Vagina (tissue), 2 donors: ENCODE results near the gene ZEB2. TPM values are rescaled to one million over a fixed set of nuclear protein-coding genes. Genes with fewer than 3 reads are reported as not detected.
"Not testable (repeated sequence)": the region's sequence is repeated elsewhere in the genome, so short reads cannot be mapped to it uniquely, and the experiment has no call there.

Source experiments
- DNase-seq, 2 donors: peaks; one replicate each; pipeline ENCODE4 v3.0.0-alpha.2; 2017; ENCODE audit errors: extremely low spot score in 2 of 2
- H3K27ac ChIP-seq: fragments of 200-600 bp; sonication (generic); one replicate; pipeline ENCODE4 v1.5.1; 2019
- H3K27me3 ChIP-seq: fragments of 200-600 bp; sonication (generic); one replicate; pipeline ENCODE4 v1.5.1; 2019
- H3K36me3 ChIP-seq, 2 donors: fragments of 200-600 bp; sonication (generic); one replicate each; pipeline ENCODE4 v1.5.1; 2017 to 2019
- H3K4me1 ChIP-seq: fragments of 200-600 bp; sonication (generic); one replicate; pipeline ENCODE4 v1.5.1; 2019
- H3K4me3 ChIP-seq, 2 donors: fragments of 200-600 bp; sonication (generic); 1 replicate in 1 of 2; 2 replicates in 1 of 2; pipeline ENCODE4 v1.5.1; 2016 to 2019
- H3K9me3 ChIP-seq: fragments of 200-600 bp; sonication (generic); one replicate; pipeline ENCODE4 v1.5.1; 2019
- CTCF ChIP-seq, 3 experiments: fragments of 450-650 bp in 2 of 3; fragments of 200-600 bp in 1 of 3; sonication (generic) in 1 of 3; IDR thresholded peaks; one replicate each; pipeline ENCODE4 v1.5.1; 2017 to 2019; ENCODE audit warnings: antibody characterized with exemption in 3 of 3, mild to moderate bottlenecking in 2 of 3, moderate library complexity in 2 of 3
- POLR2A ChIP-seq, 2 donors: fragments of 450-650 bp; IDR thresholded peaks; one replicate each; pipeline ENCODE4 v1.6.1; 2017; ENCODE audit warnings: antibody characterized with exemption in 2 of 2, mild to moderate bottlenecking in 2 of 2, moderate library complexity in 2 of 2
- POLR2AphosphoS5 ChIP-seq, 2 donors: sonication (generic); formaldehyde crosslinking; IDR thresholded peaks; one replicate each; pipeline ENCODE4 v1.9.0; 2017; ENCODE audit warnings: antibody characterized with exemption in 2 of 2, mild to moderate bottlenecking in 2 of 2, low read depth in 1 of 2; ENCODE audit not compliant: insufficient read depth in 1 of 2
- intact Hi-C: fragments of 100-400 bp; cut with DNase I; formaldehyde crosslinking; loops from one replicate; pipeline ENCODE4 v1.15.1; 2023
- total RNA-seq: library from RNA; depleted of rRNA; stranded (reverse); fragments of >200 nt; gene quantifications from one replicate; pipeline ENCODE4 v1.2.3, GENCODE V29; 2016

The ZEB2 gene
- total RNA-seq, 1 donor from 2014 or later, result 63.6 TPM

- DNase-seq, result no peak
- TF ChIP-seq POLR2AphosphoS5 (IDR thresholded peaks at IDR 0.05; ENCODE audit: insufficient read depth in 1 of 2, low read depth in 1 of 2) (no peak), POLR2A (IDR thresholded peaks at IDR 0.05) (no peak), CTCF (IDR thresholded peaks at IDR 0.05) (no peak)
Measured at GRCh38 chr2:144370937-144371584, 148.9 kb downstream of the ZEB2 start.

GRCh38 chr2:144369416-144369815 is 150.5 kb downstream of the ZEB2 start:
- Histone ChIP-seq H3K4me3 (no peak overlapping the region), H3K27ac (no peak overlapping the region), H3K4me1 (peaks cover 10% of the 10 kb centered on the region), H3K36me3 (no peaks in the 10 kb centered on the region), H3K9me3 (no peaks in the 10 kb centered on the region), H3K27me3 (no peaks in the 10 kb centered on the region)
- TF ChIP-seq CTCF (IDR thresholded peaks at IDR 0.05) (no peak), POLR2A (IDR thresholded peaks at IDR 0.05) (no peak), POLR2AphosphoS5 (IDR thresholded peaks at IDR 0.05; ENCODE audit: insufficient read depth in 1 of 2, low read depth in 1 of 2) (no peak)
- intact Hi-C loops, result no loop called here
- DNase-seq, result no peak

More at GRCh38 chr2:144370937-144371584, 148.9 kb downstream of the ZEB2 start:
- Histone ChIP-seq H3K36me3 (no peaks in the 10 kb centered on the region), H3K27ac (no peak overlapping the region), H3K9me3 (no peaks in the 10 kb centered on the region), H3K4me1 (peaks cover 10% of the 10 kb centered on the region), H3K4me3 (no peak overlapping the region), H3K27me3 (no peaks in the 10 kb centered on the region)
- intact Hi-C loops, result no loop called here

- Histone ChIP-seq H3K36me3 (no peaks in the 10 kb centered on the region), H3K4me3 (no peak overlapping the region), H3K9me3 (no peaks in the 10 kb centered on the region), H3K27me3 (no peaks in the 10 kb centered on the region), H3K27ac (no peak overlapping the region), H3K4me1 (no peaks in the 10 kb centered on the region)
- no peak for DNase-seq
- TF ChIP-seq POLR2AphosphoS5 (IDR thresholded peaks at IDR 0.05; ENCODE audit: insufficient read depth in 1 of 2, low read depth in 1 of 2), result no peak
- TF ChIP-seq CTCF (IDR thresholded peaks at IDR 0.05), result no peak
- intact Hi-C loops, result no loop called here
Measured at GRCh38 chr2:144366825-144367429, 153.0 kb downstream of the ZEB2 start.

- no peak for DNase-seq
- H3K27me3 ChIP-seq, result no peaks in the 10 kb centered on the region
Measured at GRCh38 chr2:144364944-144365738, 154.8 kb downstream of the ZEB2 start.

GRCh38 chr2:144364247-144364646 is 155.7 kb downstream of the ZEB2 start:
- DNase-seq, H3K36me3 ChIP-seq, H3K27ac ChIP-seq, H3K4me3 ChIP-seq, intact Hi-C loops, H3K9me3 ChIP-seq, H3K27me3 ChIP-seq, H3K4me1 ChIP-seq: not testable (repeated sequence)

More at GRCh38 chr2:144364944-144365738, 154.8 kb downstream of the ZEB2 start:
- intact Hi-C loops, result no loop called here
- no peaks in the 10 kb centered on the region for H3K4me1 ChIP-seq
- TF ChIP-seq POLR2AphosphoS5 (IDR thresholded peaks at IDR 0.05; ENCODE audit: insufficient read depth in 1 of 2, low read depth in 1 of 2) (no peak), POLR2A (IDR thresholded peaks at IDR 0.05) (no peak), CTCF (IDR thresholded peaks at IDR 0.05) (no peak)
- no peaks in the 10 kb centered on the region for H3K9me3 ChIP-seq
- no peak overlapping the region for H3K4me3 ChIP-seq
- H3K36me3 ChIP-seq, result no peaks in the 10 kb centered on the region
- H3K27ac ChIP-seq, result no peak overlapping the region
